ENCODE measurements around the gene TRIO.

Gene TRIO

DNA sequence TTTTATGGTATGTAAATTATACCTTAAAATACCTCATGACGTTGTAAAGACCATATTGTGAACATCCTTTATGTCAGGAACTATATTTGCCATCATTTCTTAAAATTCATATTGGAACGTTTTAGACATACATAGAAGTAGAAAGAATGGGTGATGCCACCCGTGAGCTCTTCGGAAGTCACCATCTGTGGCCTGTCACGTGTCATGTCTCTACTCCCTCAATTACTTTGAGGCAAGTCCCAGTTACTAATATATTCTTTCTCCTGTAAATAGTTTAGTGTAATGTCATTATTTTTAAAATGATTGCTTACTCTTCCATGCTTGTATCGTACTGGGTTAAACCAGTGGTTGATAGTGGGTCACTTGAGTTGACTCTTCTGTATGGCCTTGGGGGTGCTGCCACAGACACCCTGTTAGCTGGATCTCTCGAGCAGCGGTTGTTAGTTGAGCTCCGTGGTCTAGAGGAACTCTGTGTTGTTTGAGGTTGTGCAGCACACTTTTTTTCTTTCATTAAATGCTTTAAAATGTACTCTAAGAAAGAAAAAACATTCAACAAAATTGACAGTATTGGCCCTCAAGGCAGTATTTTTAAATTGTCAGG lies 66.2 kb downstream of the TRIO start:
- no peak for DNase-seq (ENCODE audit: low read depth in 2 of 2)

DNA sequence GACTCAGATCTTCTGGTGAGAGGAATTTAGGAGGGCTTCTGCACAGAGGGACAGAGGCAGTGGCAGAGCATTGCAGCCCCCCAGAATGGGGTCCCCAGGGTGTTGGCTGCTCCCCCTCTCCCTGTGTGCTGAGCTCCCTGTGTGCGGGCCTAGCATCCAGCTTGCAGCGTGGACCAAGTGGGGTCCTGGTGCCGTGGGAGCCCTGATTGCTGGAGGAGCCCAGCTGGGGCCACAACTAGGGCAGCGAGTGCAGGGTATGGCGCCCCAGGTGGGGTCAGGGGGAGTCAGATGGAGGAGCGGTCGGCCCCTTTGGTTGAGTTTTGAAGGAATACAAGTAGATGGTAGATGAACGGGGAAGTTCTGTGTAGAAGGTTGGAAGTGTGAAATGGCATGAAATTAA lies 66.7 kb downstream of the TRIO start:
- DNase-seq (ENCODE audit: low read depth in 2 of 2) = no peak

DNA sequence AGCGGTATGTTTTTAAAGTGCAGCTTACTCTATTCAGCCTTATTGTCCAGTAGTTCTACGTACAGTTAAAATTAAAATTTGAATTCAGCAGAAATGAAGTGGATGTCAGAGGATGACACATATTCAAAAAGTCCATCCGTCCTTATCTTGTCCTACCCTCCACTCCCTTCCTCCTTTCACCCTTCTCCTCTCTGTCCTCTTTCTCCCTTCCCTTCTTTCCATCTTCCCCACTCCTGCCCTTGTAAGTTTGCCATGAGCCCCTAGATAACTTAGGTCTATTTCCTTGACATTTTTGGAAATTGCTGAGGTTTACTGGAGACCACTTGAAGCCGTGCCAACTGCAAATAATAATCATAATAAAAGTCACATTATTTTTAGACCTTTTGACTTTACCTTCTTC lies 67.6 kb downstream of the TRIO start:
- DNase-seq (ENCODE audit: low read depth in 2 of 2) = no peak

DNA sequence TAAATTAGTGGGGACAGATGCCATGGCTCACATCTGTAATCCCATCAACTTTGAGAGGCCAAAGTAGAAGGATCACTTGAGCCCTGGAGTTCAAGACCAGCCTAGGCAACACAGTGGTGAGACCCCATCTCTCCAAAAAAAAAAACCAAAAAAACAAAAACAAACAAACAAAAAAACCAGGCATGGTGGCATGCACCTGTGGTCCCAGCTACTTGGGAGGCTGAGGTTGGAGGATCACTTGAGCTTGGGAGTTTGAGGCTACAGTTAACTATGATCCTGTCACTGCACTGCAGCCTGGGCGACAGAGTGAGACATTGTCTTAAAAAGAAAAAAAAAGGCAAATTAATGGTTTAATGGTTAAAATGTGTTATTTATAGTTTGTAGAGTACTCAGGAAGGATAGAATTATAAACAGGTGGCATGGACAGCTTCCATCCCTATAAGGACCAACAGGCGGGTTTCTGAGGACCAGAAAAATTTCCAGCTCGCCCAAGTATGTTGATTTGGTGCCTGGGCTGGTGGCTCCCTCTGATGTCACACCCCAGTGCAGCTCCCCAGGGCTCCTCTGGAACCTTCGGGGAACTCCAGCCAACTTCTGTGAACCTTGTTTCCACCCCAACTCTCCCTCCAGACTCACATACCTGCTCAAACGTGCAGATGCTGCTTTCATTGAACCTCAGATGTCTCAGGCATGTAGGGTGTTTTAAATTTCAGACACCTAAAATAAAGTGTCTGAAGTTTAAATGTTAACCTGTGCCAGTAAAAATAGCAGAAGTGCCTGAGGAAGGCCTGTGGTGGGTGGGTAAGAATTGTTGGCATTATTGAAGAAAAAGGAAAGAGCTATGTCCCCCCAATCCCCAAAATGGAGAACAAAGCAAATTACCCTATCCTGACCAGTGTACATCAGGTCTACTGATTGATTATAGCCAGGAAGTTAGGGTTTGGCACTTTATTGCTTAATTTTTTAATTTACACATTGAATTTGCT lies 69.0 kb downstream of the TRIO start:
- no peak for DNase-seq (ENCODE audit: low read depth in 2 of 2)

DNA sequence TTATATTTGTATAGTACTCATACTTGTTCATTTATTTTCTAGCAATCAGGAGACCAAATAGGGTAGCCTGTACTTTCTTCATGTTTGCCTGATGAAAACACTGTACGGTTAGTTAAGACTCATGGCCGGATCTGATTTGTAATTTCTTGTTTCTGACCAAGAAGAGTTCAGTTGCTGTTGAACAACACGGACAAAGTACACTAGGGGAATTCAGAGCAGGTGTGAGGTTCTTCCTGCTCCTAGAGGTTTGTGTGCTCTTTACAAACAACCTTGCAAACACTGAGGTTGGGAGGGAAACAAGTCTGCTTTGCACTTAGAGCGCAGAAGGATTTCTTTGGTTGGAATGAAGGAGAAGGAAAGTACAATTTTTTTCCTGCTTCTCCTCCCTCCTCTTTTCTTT lies 69.7 kb downstream of the TRIO start:
- no peak for DNase-seq (ENCODE audit: low read depth in 2 of 2)

DNA sequence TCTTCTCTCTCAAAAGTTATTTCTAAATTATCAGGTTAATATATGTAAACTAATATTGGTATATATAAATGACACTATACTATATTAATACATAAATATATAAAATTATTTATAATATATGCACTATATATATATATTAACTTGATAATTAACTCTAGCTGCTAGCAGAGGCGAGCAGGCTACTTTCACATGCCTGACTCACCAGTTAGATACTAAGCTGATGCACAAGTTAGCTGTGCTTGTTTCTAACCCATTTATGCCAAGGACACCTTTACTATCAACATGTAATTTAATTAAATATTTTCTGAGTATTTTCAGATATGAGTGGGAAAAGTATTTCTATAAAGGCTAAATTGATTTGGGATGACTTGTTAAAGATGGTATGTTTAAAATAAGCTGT lies 70.1 kb downstream of the TRIO start:
- DNase-seq (ENCODE audit: low read depth in 2 of 2) = no peak

DNA sequence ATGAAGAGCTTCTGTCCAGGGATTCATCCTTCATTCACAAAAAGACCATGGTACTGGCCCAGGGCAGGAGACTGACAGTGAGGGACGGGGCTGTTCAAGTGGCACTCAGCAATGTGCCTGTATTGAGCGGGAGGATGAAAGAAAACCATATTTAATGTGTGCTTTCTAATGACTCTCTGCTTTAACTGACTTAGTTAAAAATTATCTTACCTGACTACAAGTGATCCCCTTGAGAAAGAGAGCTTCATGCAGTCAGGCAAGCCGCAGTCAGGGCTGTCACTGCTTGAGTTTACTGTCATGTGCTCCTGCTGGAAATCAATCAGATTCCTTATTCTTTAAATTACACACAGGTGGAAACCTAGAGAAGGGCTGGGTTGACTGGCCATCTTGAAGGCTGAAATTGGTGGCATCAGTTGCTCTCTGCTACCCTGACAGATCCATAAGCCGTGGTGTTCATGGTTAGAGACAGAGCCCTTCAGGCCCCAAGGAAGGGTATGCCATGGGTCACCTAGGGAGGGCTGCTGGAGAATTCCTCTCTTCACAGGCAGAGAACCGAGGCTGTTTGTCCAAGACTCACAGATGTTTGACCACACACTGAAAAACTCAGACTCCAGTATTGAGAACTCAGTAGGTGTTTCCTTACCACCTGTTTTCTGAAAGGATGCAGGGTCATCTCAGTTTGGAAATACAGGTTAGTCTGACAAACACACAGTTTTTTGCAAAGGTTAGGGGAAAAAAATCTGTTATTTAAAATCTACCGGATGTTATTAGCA lies 70.9 kb downstream of the TRIO start:
- DNase-seq (ENCODE audit: low read depth in 2 of 2) = no peak

DNA sequence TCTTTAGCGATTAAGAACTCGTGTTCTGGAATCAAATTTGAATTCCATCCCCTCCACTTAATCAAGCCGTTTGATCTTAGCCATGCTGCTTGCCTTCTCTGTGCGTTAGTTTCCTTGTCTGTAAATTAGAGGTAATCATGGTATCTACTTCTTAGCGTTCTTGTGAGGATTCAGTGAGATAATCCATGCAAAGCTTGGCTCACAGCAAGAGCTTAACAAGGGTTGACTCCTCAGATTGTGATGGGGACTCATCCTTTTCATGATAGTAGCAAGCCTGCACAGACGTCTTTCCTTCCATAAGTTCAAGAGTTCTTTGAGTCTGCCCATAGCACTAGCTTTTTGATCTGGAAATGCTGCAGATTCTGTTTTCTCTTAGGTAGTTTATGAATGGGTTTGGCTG lies 72.8 kb downstream of the TRIO start:
- DNase-seq (ENCODE audit: low read depth in 2 of 2) = no peak

DNA sequence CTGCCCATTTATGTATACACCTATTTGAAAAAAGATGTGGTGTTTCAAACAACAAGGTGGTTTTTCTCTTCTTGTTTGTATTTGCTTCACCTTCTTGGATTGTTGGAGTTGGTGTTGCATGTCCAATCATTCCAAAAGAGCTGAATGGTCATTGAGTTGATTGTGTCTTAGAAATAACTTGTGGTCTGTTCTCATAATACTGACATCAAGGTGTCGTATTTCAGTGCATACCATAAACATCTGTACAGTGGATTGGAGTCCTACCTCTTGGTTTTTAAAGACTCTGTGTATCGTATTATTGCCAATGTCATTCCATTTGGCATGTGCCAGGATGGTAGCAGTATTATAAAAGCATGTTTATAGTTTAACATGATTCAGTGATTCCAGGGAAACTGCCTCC lies 73.2 kb downstream of the TRIO start:
- DNase-seq (ENCODE audit: low read depth in 2 of 2) = no peak

DNA sequence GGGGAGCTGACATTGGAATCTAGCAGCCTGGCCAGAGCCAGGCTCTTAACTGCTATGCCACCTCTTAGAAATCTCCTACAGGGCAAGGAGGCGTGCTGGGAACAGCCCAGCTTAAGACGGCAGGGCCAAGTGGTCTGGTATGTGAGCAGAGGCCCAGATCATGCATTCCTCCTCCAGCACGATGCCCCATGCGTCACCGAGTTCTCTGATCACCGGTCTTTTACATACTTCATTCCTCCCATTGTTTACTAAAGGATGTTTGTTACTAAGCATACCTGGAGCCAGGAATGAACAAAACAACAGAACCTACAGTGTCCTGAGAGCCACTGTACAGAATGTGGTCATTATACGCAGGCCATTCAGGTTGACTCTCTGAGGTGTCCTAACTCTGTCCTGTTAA lies 73.8 kb downstream of the TRIO start:
- no peak for DNase-seq (ENCODE audit: low read depth in 2 of 2)

DNA sequence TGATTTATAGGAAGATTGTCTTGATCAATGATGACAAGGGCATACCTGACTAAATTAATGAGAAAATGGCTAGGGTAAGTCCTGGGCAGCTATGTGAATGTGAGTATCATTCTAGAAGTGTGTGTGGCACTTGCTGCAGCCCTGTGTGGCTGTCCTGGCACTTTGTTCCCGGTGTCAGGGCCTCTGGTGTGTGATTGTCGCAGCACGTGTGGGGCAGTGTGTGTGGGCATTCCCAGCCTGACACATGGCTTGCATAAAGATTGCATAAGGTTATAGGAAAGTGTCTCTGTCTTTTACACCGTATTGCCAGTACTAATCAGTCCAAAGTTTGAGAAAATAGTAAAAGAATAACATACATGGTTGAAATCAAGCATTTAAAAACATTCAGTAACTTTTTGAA lies 74.4 kb downstream of the TRIO start:
- no peak for DNase-seq (ENCODE audit: low read depth in 2 of 2)

DNA sequence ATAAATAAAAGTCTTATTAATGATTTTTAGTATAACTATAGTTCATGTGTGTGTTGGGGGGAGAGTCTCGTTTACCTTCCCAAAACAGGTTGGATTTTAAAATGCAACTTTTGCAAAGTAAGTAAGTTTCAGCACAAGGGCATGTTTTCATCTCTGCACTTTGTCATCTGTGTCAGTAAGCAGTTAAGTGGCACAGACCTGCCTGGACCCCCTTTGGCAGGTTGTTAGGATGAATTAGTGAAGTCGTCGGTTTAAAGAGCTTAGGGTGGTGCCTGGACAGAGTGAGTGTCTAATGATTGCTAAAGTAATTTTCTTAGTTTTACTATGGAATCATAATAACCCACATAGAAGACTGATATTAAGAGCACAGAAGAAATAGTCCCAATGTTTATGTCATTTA lies 74.9 kb downstream of the TRIO start:
- no peak for DNase-seq (ENCODE audit: low read depth in 2 of 2)

DNA sequence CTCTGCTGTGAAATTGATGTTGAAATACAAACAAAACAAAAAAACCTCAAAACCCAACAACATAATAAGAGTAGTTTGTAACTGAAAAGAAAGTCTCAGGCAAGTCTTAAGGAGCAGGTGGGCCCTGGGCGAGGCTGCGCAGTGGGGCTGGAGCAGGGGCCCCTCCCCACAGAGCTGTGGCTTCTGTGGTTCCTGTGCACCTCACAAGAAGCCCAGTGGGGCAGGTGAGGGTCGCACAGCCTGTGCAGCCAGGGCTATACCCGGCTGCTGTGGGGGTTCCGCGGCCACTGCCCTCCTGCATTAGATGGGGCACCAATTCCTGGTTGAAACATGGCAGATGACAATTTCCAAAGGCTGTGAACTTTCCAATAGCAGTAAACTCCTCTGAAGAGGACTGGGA lies 75.3 kb downstream of the TRIO start:
- no peak for DNase-seq (ENCODE audit: low read depth in 2 of 2)

DNA sequence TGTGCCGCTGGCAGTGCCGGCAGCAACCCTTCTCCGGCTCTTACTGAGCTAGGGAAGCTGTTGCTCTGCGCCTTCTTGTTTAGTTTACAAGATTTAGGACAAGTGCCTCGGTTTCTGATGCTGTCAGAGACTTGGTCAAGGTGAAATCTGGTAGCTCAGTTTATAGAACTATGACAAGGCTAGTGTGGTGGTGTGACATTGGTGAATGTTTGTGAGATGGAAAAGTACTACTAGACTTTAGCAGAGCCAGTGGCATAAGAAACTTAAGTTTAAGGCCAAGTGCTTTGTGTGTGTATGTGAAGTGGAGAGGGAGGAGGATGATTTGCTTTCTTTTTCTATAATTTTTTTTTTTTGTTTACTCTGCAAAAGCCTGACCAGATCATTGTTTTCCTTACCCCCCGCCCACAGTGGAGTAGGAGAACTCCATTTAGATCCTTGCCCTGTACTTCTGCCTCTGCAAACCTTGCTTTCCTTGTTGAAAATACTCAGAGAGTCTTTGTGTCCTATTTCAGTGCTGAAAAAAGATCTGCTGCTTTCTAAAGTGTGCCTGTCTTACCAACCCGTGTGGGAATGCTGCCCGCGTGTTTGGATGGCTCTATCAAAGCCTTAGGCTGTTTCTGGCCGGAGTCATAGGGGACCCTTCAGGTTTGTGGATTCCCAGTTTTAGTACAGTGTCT lies 75.9 kb downstream of the TRIO start:
- DNase-seq (ENCODE audit: low read depth in 2 of 2) = no peak

DNA sequence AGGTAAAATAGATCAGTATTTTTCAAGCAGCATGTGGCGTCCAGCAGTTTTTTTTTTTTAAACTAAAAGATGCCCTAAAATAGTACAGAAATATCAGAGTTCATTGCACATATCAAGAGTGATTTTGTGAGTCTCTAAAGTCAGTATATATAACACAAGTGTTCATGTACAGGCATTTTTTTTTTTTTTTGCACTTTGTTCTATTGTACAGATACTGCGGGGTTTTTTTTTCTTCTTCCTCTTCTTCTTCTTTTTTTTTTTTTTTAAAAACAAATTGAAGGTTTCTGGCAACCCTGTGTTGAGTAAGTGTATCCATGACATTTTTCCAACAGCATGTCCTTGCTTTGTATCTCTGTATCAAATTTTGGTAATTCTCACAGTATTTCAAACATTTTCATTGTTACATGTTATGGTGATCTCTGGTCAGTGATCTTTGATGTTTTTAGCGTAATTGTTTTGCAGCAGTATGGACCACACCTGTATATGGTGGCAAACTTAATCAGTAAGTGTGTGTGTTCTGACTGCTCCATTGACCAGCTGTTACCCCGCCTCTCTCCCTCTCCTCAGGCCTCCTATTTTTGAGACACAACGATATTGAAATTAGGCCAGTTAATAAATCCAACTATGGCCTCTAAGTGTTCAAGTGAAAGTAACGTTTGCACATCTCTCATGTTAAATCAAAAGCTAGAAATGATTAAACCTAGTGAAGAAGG lies 76.8 kb downstream of the TRIO start:
- no peak for DNase-seq (ENCODE audit: low read depth in 2 of 2)

DNA sequence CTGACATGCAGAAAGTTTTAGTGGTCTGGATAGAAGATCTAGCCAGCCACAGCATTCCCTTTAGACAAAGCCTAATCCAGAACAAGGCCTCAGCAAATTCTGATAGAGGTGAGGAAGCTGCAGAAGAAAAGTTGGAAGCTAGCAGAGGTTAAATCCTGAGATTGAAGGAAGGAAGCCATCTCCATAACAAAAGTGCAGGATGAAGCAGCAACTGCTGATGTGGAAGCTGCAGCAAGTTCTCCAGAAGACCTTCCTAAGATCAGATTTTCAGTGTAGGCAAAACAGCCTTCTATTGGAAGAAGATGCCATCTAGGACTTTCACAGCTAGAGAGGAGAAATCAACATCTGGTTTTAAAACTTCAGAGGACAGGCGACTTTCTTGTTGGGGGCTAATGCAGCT lies 77.5 kb downstream of the TRIO start:
- no peak for DNase-seq (ENCODE audit: low read depth in 2 of 2)

DNA sequence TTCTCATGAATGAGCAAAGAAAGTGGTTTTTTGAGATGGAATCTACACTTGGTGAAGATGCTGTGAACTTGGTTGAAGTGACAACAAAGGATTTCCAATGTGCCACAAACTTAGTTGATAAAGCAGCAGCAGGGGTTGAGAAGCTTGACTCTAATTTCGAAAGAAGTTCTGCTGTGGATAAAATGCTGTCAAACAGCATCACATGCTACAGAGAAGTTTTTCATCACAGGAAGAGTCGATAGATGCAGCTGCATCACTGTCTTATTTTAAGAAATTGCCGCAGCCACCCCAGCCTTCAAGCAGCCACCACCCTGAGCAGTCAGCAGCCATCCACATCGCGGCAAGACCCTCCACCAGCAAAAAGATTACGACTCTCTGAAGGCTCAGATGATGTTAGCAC lies 78.6 kb downstream of the TRIO start:
- no peak for DNase-seq (ENCODE audit: low read depth in 2 of 2)

DNA sequence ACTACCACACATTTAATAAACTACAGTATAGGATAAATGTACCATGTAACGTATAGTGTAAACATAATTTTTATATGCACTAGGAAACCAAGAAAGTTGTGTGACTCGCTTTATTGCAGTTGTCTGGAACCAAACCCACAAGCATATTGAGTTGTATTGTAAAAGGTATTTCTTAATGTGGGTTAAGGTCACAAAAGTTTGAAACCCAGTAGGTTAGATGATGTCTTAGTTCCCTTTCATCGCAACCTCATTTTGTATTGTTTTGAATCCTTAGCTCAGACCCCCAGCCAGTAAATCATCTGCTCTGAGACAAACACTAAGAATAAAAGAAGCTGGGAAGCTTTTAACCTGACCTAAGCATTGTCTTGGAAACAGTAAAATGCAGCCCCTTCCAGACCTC lies 79.1 kb downstream of the TRIO start:
- DNase-seq (ENCODE audit: low read depth in 2 of 2) = no peak

DNA sequence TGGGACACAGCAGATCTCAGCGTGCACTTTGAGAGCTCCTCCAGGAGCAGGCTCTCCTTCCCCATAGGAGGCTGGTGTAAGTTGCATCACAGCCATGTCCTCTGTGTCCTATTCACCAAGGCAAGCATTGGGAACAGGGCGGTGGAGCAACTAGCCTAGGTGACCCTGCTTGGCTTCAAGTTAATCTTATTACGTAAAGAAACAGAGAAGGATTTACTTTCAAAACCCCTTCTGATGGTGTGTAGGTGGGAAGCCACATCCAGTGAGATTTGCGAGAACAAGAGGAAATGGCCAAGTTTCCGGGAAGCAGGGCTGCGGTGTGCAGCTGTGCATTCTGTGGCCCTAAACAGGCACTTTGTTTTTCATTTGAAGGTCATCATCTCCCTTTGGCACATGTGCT lies 80.2 kb downstream of the TRIO start:
- DNase-seq (ENCODE audit: low read depth in 2 of 2) = no peak

DNA sequence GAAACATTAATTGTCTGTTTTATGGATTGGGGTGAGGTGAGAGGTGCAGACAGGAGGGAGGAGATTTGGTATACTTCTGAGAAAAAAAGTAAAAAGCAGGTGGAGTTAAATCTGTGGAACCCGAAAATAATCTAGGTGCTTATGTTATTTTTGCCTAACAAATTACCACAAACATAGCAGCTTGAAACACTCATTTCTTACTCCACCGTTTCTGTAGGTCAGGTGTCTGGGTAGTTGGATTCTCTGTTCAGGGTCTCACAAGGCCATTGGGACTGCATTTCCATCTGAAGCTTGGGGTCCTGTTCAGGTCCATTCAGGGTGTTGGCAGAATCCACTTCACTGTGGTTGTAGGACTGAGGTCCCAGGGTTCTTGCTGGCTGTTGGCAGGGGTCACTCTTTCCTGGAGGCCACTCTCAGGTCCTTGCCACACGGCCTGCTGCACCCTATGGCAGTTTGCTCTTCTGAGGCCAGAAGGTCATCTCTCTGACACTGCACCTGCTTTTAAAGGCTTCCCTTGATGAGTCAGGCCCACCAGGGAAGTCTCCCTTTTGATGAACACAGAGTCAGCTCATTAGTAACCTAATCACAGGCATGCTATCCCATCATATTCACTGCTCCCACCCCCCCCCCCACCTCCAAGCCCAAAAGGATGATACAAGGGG lies 82.2 kb downstream of the TRIO start:
- no peak for DNase-seq (ENCODE audit: low read depth in 2 of 2)

DNA sequence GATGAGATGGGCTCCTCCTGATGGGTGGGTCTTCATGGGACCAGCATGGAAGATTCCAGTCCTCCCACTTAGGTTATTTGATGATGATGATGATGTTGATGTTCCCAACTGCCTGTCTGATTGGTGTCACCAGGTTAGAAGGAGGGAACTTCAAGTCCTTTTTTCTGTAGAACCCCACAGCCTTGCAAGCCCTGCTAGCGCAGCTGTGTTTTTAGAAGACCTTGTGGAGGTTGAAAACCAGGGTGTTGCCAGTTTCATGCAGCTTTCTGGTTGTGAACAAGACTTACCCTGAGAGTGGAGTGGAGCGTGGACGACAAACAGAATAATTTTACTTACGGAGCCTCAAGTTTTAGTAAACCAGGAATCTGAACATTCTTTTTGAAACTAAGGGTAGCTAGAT lies 83.0 kb downstream of the TRIO start:
- no peak for DNase-seq (ENCODE audit: low read depth in 2 of 2)

Data from fibroblast of skin of left quadriceps (primary cell).